GM12878 (cell line): ENCODE data around the gene PIEZO2. TPM values are rescaled to one million over a fixed set of nuclear protein-coding genes. Genes with fewer than 3 reads are reported as not detected.
A peak's percentile ranks its signal among the peaks of the same experiment; 100 is the strongest.

Experiments used
- ATAC-seq: fragments of 200-7000 bp; cut with Tn5 transposase; 3 replicates; pipeline ENCODE4 v1.9.1; 2020; ENCODE audit warnings: mild to moderate bottlenecking, moderate library complexity
- BruUV-seq: library from RNA; stranded (reverse); fragments of 400-500 nt; replicated peaks from 2 replicates; lab custom pipeline; 2021; lab: Mats Ljungman, UMichigan
- CTCF ChIA-PET: fragments of 300-600 bp; sonication (Branson Sonifier 250); formaldehyde crosslinking; extraction: SDS; loops from one replicate; lab custom pipeline; 2021; ENCODE audit warnings: inconsistent platforms; lab: Yijun Ruan, JAX
- POLR2A ChIA-PET: fragments of 350-600 bp; formaldehyde crosslinking; extraction: SDS; loops from one replicate; lab custom pipeline; 2021; ENCODE audit warnings: inconsistent platforms; lab: Charles Lee
- RAD21 ChIA-PET: fragments of 300-600 bp; sonication (Branson Sonifier 250); formaldehyde crosslinking; loops from one replicate; lab custom pipeline; 2023; ENCODE audit warnings: antibody characterized with exemption; ENCODE audit not compliant: unreplicated experiment; lab: Charles Lee
- SMC1A ChIA-PET: fragments of 300-600 bp; sonication (Branson Sonifier 250); formaldehyde crosslinking; loops from one replicate; lab custom pipeline; 2023; ENCODE audit not compliant: unreplicated experiment, uncharacterized antibody; lab: Charles Lee
- DNase-seq: peaks from one replicate; pipeline ENCODE4 v3.0.0-alpha.2; 2011; ENCODE audit warnings: low read depth, low spot score
- FAIRE-seq: peaks from 3 replicates; lab custom pipeline; 2011; peaks lifted over from hg19 to GRCh38; lab: Jason Lieb, UNC
- H2AFZ ChIP-seq: 2 replicates; pipeline ENCODE4 v1.6.0; 2011; ENCODE audit warnings: low read depth, low read length, control low read depth; ENCODE audit not compliant: control insufficient read depth
- H3K27ac ChIP-seq: 2 replicates; pipeline ENCODE4 v1.5.1; 2011; ENCODE audit warnings: control low read depth; ENCODE audit not compliant: control insufficient read depth, insufficient read depth
- H3K27me3 ChIP-seq, 2 experiments: replicated peaks in 1 of 2; 2 replicates each; pipeline versions ENCODE4 v1.6.0 to v1.6.1; 2011; ENCODE audit warnings: low read length in 1 of 2; ENCODE audit not compliant: control insufficient read depth in 2 of 2, insufficient read depth in 2 of 2
- H3K36me3 ChIP-seq, 2 experiments: 2 replicates each; pipeline ENCODE4 v1.5.1; 2011; ENCODE audit warnings: low read length in 1 of 2; ENCODE audit not compliant: control insufficient read depth in 2 of 2, insufficient read depth in 2 of 2
- H3K4me1 ChIP-seq: 2 replicates; pipeline ENCODE4 v1.6.1; 2011; ENCODE audit warnings: mild to moderate bottlenecking, low read length, moderate library complexity, mixed read lengths; ENCODE audit not compliant: control insufficient read depth, insufficient read depth
- H3K4me2 ChIP-seq: 2 replicates; pipeline ENCODE4 v1.6.0; 2011; ENCODE audit warnings: control low read depth; ENCODE audit not compliant: control insufficient read depth, insufficient read depth
- H3K4me3 ChIP-seq: fragments of 200-600 bp; sonication (generic); 2 replicates; pipeline ENCODE4 v1.5.1; 2016
- H3K79me2 ChIP-seq: 2 replicates; pipeline ENCODE4 v1.6.0; 2011; ENCODE audit warnings: low read length; ENCODE audit not compliant: control insufficient read depth, insufficient read depth
- H3K9ac ChIP-seq: 2 replicates; pipeline ENCODE4 v1.8.0; 2011; ENCODE audit warnings: low read length, control low read depth, mixed read lengths; ENCODE audit not compliant: control insufficient read depth, insufficient read depth
- H3K9me3 ChIP-seq: replicated peaks from 3 replicates; pipeline ENCODE4 v1.5.1; 2011; ENCODE audit warnings: mild to moderate bottlenecking, low read length; ENCODE audit not compliant: control insufficient read depth, insufficient read depth
- H4K20me1 ChIP-seq: 2 replicates; pipeline ENCODE4 v1.6.0; 2011; ENCODE audit not compliant: control insufficient read depth, insufficient read depth
- ATF7 ChIP-seq: fragments of 450-650 bp; IDR thresholded peaks from 2 replicates; pipeline ENCODE4 v1.6.1; 2016; ENCODE audit warnings: low read depth, mild to moderate bottlenecking
- BMI1 ChIP-seq: fragments of 450-650 bp; IDR thresholded peaks from 2 replicates; pipeline ENCODE4 v1.6.1; 2016; ENCODE audit warnings: mild to moderate bottlenecking, moderate library complexity, borderline replicate concordance
- CHD2 ChIP-seq: IDR thresholded peaks from 2 replicates; pipeline ENCODE4 v1.6.1; 2011; ENCODE audit warnings: low read depth, low read length, improper control_type of control experiment, borderline replicate concordance
- EGR1 ChIP-seq, 2 experiments: IDR thresholded peaks; 1 replicate in 1 of 2; 2 replicates in 1 of 2; pipeline ENCODE4 v1.6.1; 2011 to 2012; ENCODE audit warnings: low read depth in 2 of 2, low read length in 2 of 2, borderline replicate concordance in 1 of 2, mild to moderate bottlenecking in 1 of 2, moderate library complexity in 1 of 2
- EP300 ChIP-seq, 2 experiments: fragments of 150-350 bp in 1 of 2; IDR thresholded peaks; 2 replicates each; pipeline ENCODE4 v1.6.1; 2011 to 2012; ENCODE audit warnings: low read depth in 2 of 2, low read length in 2 of 2, borderline replicate concordance in 1 of 2, improper control_type of control experiment in 1 of 2, inconsistent platforms in 1 of 2; ENCODE audit not compliant: control insufficient read depth in 1 of 2
- HDGF ChIP-seq: fragments of 450-650 bp; IDR thresholded peaks from 2 replicates; pipeline ENCODE4 v1.6.1; 2016; ENCODE audit warnings: antibody characterized with exemption
- SPI1 ChIP-seq: IDR thresholded peaks from 2 replicates; pipeline ENCODE4 v1.6.1; 2011; ENCODE audit warnings: low read depth, mild to moderate bottlenecking, low read length, moderate library complexity, borderline replicate concordance; ENCODE audit not compliant: insufficient read depth
- TAF1 ChIP-seq: IDR thresholded peaks from 2 replicates; pipeline ENCODE4 v1.6.1; 2011; ENCODE audit warnings: mild to moderate bottlenecking, low read depth, low read length, borderline replicate concordance
- ZNF217 ChIP-seq: fragments of 450-650 bp; IDR thresholded peaks from 2 replicates; pipeline ENCODE4 v1.6.1; 2017; ENCODE audit warnings: antibody characterized with exemption, mild to moderate bottlenecking
- ZNF274 ChIP-seq: IDR thresholded peaks from one replicate; pipeline ENCODE4 v1.8.0; 2011; ENCODE audit not compliant: insufficient read length, insufficient read depth
- WGBS: methylation state at CpG from one replicate; pipeline ENCODE4 v1.1.6; 2016; ENCODE audit warnings: low lambda C conversion rate; ENCODE audit not compliant: insufficient replicate concordance, insufficient coverage; ENCODE audit errors: missing lambda C conversion rate; 5-methylcytosine and 5-hydroxymethylcytosine counted together
- in situ Hi-C: fragments of 300-500 bp; cut with MboI; formaldehyde crosslinking; loops from 9 replicates; pipeline ENCODE4 v1.14.3; 2018; ENCODE audit warnings: mixed read lengths
- intact Hi-C: fragments of 100-400 bp; cut with micrococcal nuclease; formaldehyde crosslinking; loops from one replicate; pipeline ENCODE4 v1.14.2; 2022; ENCODE audit not compliant: unreplicated experiment
- polyA plus RNA-seq, 11 experiments: library from polyadenylated mRNA; depleted of rRNA in 4 of 11; unstranded in 6 of 11; stranded (reverse) in 5 of 11; fragments of >200 nt; fragmentation: Nextera tagmentation in 4 of 11; fragmentation: Illumina TruSeq in 1 of 11; extraction: Ambion mirVana in 4 of 11; extraction: Trizol in 1 of 11; gene quantifications; 1 replicate in 1 of 11; 2 replicates in 10 of 11; pipeline versions ENCODE4 v1.2.1 to v1.2.3, GENCODE V29; 2011 to 2016; ENCODE audit warnings: inconsistent platforms in 2 of 11, missing spikeins in 2 of 11, low read depth in 1 of 11
- total RNA-seq, 4 experiments: library from RNA; depleted of rRNA in 3 of 4; stranded (reverse); fragments of >200 nt in 3 of 4; fragmentation: Illumina TruSeq in 1 of 4; extraction: Trizol in 1 of 4; gene quantifications; 2 replicates each; pipeline versions ENCODE4 v1.2.1 to v1.2.3, GENCODE V29; 2013 to 2021
- TF ChIP-seq, protein P1 (sequence below): IDR thresholded peaks from 2 replicates; pipeline ENCODE4 v1.6.1; 2011; ENCODE audit warnings: low read depth, low read length, improper control_type of control experiment, borderline replicate concordance
- TF ChIP-seq, protein P2 (sequence below): fragments of 450-650 bp; IDR thresholded peaks from 2 replicates; pipeline ENCODE4 v1.6.1; 2017; ENCODE audit warnings: mild to moderate bottlenecking, low read depth, inconsistent platforms; ENCODE audit not compliant: poor library complexity, severe bottlenecking
- TF ChIP-seq, protein P3 (sequence below): fragments of 450-650 bp; IDR thresholded peaks from 2 replicates; pipeline ENCODE4 v1.6.1; 2017; ENCODE audit warnings: mild to moderate bottlenecking, moderate library complexity

Gene PIEZO2
- total and polyA plus RNA-seq, 10 of the 15 experiments (the other 5 are each of a cell fraction or from before 2014, with no cell fraction given) = 6.7 to 42.3 (median 27.4) TPM

DNA sequence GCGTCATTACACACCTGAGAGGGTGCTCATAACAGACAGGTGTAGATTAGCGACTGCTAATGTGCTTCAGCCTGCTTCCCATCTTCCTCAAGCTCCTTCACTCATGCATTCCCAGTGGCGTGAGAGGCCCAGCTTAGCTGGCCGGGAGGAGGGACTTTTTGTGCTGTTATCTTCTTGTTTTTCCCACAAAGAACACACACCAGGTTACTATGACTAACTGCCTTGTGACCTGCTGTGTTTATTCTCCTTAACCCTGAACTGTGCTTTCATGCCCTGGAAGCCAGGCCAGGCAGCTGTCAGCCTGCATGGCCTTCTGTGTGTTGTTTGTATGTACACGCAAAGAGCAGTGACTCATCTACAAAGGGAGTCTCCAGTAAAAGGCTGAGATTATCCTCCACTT lies 143.8 kb downstream of the PIEZO2 start:
- WGBS = 78% methylated on average over 5 of the region's 5 CpGs
- RAD21 ChIA-PET = interaction anchor here (1.0 to 3.2 kb wide), 11 partner anchors 15 to 141 kb away, joined by 3 to 24 read pairs (median 3); no protein-coding TSS in a partner anchor
- POLR2A ChIA-PET = interaction anchor here (0.6 to 3.6 kb wide), 6 partner anchors 15 to 145 kb away, joined by 3 to 18 read pairs (median 8); no protein-coding TSS in a partner anchor
- Histone ChIP-seq H3K27ac (peak overlapping the region; percentile 82), H2AFZ (no peak overlapping the region), H3K4me1 (peaks cover 31% of the 10 kb centered on the region), H3K36me3 (no peaks in the 10 kb centered on the region; a peak in 1 of 4 replicates), H3K4me2 (no peak overlapping the region), H3K4me3 (no peak overlapping the region), H3K9ac (no peak overlapping the region), H3K27me3 (no peaks in the 10 kb centered on the region), H3K79me2 (peaks cover 43% of the 10 kb centered on the region), H4K20me1 (no peaks in the 10 kb centered on the region), H3K9me3 (peaks cover 12% of the 10 kb centered on the region)
- in situ Hi-C loops (no loop called here), intact Hi-C loops (loop anchor here (5.0 kb wide), 1 partner anchor 37 kb away; no protein-coding TSS in a partner anchor)
- FAIRE-seq = no peak
- BruUV-seq = no TSS peak
- DNase-seq = peak; percentile 58
- ATAC-seq = peak; percentile 76
- CTCF ChIA-PET = interaction anchor here (0.9 to 2.9 kb wide), 10 partner anchors 12 to 154 kb away, joined by 3 to 13 read pairs (median 4); no protein-coding TSS in a partner anchor
- SMC1A ChIA-PET = interaction anchor here (0.8 to 5.6 kb wide), 19 partner anchors 10 to 154 kb away, joined by 3 to 42 read pairs (median 4); no protein-coding TSS in a partner anchor
- TF ChIP-seq BMI1 (no peak), EP300 (IDR thresholded peaks at IDR 0.05; ENCODE audit: borderline replicate concordance in 1 of 2, control insufficient read depth in 1 of 2, low read depth in 2 of 2, low read length in 2 of 2) (peak in 1 of 2 experiments; percentile 76; a peak in 2 of 4 replicates), SPI1 (no peak), HDGF (no peak), ZNF274 (no peak), EGR1 (IDR thresholded peaks at IDR 0.05; ENCODE audit: borderline replicate concordance in 1 of 2, low read depth in 2 of 2, low read length in 2 of 2) (no peak), ATF7 (no peak), TAF1 (no peak), CHD2 (no peak), ZNF217 (no peak)
- TF ChIP-seq, protein P1, sequence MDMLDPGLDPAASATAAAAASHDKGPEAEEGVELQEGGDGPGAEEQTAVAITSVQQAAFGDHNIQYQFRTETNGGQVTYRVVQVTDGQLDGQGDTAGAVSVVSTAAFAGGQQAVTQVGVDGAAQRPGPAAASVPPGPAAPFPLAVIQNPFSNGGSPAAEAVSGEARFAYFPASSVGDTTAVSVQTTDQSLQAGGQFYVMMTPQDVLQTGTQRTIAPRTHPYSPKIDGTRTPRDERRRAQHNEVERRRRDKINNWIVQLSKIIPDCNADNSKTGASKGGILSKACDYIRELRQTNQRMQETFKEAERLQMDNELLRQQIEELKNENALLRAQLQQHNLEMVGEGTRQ = no peak
- TF ChIP-seq, protein P2, sequence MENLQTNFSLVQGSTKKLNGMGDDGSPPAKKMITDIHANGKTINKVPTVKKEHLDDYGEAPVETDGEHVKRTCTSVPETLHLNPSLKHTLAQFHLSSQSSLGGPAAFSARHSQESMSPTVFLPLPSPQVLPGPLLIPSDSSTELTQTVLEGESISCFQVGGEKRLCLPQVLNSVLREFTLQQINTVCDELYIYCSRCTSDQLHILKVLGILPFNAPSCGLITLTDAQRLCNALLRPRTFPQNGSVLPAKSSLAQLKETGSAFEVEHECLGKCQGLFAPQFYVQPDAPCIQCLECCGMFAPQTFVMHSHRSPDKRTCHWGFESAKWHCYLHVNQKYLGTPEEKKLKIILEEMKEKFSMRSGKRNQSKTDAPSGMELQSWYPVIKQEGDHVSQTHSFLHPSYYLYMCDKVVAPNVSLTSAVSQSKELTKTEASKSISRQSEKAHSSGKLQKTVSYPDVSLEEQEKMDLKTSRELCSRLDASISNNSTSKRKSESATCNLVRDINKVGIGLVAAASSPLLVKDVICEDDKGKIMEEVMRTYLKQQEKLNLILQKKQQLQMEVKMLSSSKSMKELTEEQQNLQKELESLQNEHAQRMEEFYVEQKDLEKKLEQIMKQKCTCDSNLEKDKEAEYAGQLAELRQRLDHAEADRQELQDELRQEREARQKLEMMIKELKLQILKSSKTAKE = no peak
- TF ChIP-seq, protein P3, sequence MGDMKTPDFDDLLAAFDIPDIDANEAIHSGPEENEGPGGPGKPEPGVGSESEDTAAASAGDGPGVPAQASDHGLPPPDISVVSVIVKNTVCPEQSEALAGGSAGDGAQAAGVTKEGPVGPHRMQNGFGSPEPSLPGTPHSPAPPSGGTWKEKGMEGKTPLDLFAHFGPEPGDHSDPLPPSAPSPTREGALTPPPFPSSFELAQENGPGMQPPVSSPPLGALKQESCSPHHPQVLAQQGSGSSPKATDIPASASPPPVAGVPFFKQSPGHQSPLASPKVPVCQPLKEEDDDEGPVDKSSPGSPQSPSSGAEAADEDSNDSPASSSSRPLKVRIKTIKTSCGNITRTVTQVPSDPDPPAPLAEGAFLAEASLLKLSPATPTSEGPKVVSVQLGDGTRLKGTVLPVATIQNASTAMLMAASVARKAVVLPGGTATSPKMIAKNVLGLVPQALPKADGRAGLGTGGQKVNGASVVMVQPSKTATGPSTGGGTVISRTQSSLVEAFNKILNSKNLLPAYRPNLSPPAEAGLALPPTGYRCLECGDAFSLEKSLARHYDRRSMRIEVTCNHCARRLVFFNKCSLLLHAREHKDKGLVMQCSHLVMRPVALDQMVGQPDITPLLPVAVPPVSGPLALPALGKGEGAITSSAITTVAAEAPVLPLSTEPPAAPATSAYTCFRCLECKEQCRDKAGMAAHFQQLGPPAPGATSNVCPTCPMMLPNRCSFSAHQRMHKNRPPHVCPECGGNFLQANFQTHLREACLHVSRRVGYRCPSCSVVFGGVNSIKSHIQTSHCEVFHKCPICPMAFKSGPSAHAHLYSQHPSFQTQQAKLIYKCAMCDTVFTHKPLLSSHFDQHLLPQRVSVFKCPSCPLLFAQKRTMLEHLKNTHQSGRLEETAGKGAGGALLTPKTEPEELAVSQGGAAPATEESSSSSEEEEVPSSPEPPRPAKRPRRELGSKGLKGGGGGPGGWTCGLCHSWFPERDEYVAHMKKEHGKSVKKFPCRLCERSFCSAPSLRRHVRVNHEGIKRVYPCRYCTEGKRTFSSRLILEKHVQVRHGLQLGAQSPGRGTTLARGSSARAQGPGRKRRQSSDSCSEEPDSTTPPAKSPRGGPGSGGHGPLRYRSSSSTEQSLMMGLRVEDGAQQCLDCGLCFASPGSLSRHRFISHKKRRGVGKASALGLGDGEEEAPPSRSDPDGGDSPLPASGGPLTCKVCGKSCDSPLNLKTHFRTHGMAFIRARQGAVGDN = peak; percentile 65; the same call in 1 of the 2 replicates
